GM18873 (cell line): Measurements from ENCODE around the gene TMEM100.
"Not testable (repeated sequence)": the region's sequence is repeated elsewhere in the genome, so short reads cannot be mapped to it uniquely, and the experiment has no call there.

ENCODE experiments used
- ATAC-seq: cut with Tn5 transposase; IDR thresholded peaks from one replicate; pipeline ENCODE4 v1.9.1; 2021; ENCODE audit warnings: mild to moderate bottlenecking, moderate library complexity, moderate number of reproducible peaks; ENCODE audit not compliant: unreplicated experiment, low FRiP score

TMEM100 gene

GRCh38 chr17:55690105-55690508 is 32.6 kb downstream of the TMEM100 start:
- no peak for ATAC-seq

DNA sequence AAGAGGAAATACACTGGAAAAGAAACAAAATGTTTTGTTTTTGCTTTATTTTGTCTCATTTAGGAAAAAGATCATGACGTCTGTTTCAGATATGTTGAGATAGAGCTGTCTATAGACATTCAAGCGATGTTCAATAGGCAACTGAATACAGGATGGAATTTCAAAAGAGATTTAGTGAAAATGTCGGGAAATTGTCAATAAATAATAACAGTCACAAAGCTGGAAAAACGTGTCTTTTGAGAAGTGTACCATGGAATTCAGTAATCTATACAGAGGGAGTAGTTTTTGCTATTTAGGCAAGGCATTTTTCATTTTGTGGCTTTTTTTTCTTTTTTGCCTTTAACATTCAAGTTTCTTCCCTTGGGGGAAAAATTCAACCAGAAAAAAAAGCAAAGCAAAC is 33.0 kb downstream of the TMEM100 start:
- no peak for ATAC-seq

- no peak for ATAC-seq
Observed at GRCh38 chr17:55688057-55688456, 34.6 kb downstream of the TMEM100 start.

DNA sequence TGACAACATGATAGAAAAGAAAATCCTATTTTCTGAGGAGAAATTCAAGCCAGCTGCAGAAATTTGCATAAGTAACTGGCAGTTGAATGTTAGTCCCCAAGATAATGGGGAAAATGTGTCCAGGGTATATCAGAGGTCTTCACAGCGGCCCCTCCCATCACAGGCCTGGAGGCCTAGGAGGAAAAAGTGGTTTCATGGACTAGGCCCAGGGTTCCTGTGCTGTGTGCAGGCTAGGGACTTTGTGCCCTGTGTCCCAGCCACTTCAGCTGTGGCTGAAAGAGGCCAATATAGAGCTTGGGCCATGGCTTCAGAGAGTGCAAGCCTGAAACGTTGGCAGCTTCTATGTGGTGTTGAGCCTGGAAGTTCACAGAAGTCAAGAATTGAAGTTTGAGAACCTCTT is 35.6 kb downstream of the TMEM100 start:
- ATAC-seq, result no peak

DNA sequence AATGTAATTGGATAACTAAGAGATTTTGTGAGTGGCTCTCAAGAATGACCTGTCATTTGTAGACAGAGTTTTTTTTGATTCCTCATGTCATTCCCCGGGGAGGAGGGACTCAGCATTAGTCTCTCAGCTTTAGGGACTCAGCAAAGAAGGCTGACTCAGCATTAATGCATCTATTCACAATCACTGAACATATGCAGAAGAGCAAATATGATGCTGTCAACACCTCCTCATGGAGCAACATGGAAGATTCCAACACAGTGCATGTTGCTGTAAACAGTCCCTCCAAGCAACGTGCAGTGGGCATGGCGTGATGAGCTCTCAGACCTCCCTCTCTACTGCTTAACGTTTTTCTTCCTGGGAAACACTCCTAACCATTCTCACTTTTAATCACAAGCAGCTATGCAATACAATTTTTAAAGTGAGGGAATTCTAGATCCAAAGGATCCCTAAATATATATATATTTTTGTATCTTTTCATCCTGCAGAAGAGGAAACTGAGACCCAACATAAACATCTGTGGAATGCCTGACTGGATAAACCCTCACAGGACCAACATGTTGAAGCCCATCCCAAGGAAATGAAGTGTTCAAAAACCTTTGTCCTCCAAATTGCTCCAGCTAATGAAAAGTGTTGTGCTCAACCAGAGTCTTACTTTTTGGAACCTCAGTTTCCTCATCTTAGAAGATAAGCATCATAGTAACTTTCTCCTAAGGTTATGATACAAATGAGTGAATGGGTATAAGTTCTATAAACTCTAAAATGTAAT is 38.9 kb downstream of the TMEM100 start:
- ATAC-seq, result no peak

- no peak for ATAC-seq
Observed at GRCh38 chr17:55681342-55681700, 41.3 kb downstream of the TMEM100 start.

GRCh38 chr17:55680686-55681341 is 41.9 kb downstream of the TMEM100 start:
- ATAC-seq, result no peak

GRCh38 chr17:55677446-55677845 is 45.2 kb downstream of the TMEM100 start:
- no peak for ATAC-seq

DNA sequence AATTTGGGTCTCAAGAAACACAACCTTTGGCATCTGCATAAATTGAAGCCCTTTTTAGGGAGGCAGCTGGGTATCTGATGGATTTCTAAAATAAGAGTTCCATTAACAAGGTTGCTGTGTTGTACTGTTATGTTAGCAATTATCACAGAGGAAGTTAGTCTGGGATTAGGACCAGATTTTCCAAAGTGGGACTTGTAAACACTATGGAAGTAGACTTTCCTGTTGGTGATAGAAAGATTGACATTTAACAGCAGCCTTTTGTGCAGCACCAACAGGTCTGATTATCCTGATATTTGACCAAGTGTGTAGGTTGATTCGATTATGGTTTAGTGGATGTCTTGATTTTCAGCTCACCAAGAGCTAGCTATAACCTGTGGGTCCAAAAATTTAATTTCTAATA is 46.4 kb downstream of the TMEM100 start:
- ATAC-seq, result no peak

DNA sequence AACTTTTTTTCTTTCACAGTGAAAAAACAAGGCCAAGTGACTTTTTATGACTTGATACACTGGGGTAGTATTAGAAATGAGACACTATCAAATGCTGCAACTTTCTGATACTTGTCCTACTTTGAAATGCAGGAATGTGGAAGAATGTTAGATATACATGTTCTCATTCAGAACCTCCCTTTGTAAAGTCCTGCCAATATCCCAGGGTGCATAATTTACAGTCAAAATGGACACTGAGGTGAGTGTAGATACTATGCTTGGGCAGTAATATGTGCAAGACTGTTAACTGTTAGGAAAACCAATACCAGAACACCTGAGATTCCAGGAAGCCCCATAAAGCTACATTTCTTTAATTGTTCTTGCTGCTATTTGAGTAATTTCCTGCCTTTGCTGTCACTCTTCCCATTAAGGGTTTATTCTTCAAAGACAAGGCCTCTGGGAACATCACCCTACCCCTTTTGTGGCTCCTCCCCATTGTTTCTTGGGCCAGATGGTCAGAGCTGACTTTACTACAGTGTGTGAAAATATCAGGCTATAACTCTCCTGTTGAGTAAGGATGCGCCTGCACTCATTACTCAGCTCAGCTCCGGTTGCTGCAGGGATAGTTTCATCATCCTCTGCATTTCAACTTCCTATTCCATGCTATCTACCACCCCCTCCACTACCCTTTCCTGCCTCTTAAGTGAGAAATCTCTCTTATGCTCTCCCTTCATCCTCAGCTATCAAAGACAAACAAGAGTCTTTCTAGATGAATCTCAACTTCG is 48.7 kb downstream of the TMEM100 start:
- no peak for ATAC-seq

GRCh38 chr17:55672585-55673501 is 49.8 kb downstream of the TMEM100 start:
- no peak for ATAC-seq

- ATAC-seq, result not testable (repeated sequence)
Observed at GRCh38 chr17:55672010-55672409, 50.7 kb downstream of the TMEM100 start.
